HG02943 (cell line): ENCODE data around the gene CR1.
"Not testable (repeated sequence)": the region's sequence is repeated elsewhere in the genome, so short reads cannot be mapped to it uniquely, and the experiment has no call there.

Experiments
- ATAC-seq: cut with Tn5 transposase; IDR thresholded peaks from one replicate; pipeline ENCODE4 v1.9.1; 2021; ENCODE audit warnings: mild to moderate bottlenecking, low read depth, moderate library complexity; ENCODE audit not compliant: unreplicated experiment

Gene CR1

DNA sequence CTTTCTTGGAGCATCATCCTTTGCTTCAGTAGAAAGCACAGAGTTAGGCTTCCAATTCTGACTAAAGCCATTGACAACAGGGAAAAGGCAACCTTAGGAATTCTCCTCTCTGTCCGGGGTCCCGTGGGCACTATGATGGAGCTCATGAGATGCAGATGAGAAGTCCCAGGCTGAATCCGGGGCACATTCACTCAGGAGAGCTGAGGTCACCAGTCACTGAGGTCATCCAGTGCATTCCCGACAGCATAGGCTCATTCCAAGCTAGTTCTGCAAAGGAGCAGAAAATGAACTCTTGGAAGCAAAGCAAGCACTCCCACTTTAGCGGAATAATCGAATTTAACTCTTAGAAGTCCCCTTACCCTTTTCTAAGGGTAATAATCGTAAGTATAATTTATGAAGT is 6.8 kb downstream of the CR1 start:
- no peak for ATAC-seq

DNA sequence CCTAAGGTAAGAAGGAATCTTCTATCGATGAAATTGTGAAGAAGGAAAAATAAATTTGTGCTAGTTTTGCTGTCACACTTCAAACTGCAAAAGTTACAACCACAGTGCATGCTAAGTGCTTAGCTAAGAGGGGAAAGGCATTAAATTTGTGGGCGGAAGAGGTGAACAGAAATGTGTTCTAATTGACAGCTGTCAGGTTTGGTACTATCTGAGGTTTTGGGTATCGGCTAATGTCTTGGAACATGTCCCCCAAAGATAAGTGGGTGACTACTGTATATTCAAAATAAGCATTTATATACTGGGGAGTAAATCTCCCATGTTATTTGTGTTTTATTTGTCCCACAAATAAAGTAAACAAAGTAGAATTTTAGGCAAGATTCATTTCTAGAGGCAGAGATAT is 8.0 kb downstream of the CR1 start:
- ATAC-seq = no peak

- ATAC-seq = no peak
These were observed 8.5 kb downstream of the CR1 start for GRCh38 chr1:207504438-207504837.

DNA sequence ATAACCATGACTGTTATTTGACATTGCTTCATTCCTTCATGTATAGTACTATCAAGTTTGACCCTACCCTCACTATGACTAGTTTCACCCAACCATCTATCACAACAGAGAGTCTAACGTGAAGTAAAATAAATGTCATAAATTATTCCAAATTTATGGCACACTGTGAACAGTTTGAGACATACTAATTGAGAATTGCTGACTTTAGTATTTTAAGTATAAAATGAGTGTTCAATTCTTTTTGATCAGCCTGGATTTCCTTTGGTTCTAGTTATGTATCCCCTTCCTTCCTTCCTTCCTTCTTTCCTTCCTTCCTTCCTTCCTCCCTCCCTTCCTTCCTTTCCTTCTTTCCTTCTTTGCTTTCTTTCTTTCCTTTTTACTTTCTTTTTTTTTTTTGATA is 14.5 kb downstream of the CR1 start:
- ATAC-seq = no peak

DNA sequence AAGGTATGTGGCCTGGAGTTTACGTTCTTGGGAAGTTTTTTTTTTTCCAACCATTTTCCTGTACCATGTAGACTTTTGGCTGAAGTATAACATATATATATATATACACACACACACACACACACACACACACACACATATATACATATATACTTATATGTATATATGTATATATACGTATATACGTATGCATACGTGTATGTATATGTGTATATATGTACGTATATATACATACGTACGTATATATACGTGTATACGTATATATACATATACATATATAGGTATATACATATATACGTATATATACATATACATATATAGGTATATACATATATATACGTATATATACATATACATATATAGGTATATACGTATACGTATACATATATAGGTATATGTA is 18.9 kb downstream of the CR1 start:
- ATAC-seq = no peak

GRCh38 chr1:207516729-207517128 is 20.8 kb downstream of the CR1 start:
- ATAC-seq = no peak

- ATAC-seq = no peak
These were observed 22.8 kb downstream of the CR1 start for GRCh38 chr1:207518608-207519236.

- no peak for ATAC-seq
These were observed 23.8 kb downstream of the CR1 start for GRCh38 chr1:207519505-207520399.

GRCh38 chr1:207520400-207521345 is 24.7 kb downstream of the CR1 start:
- not testable (repeated sequence) for ATAC-seq

- not testable (repeated sequence) for ATAC-seq
These were observed 29.3 kb downstream of the CR1 start for GRCh38 chr1:207525239-207525638.

GRCh38 chr1:207528401-207528800 is 32.4 kb downstream of the CR1 start:
- ATAC-seq = not testable (repeated sequence)

- ATAC-seq = not testable (repeated sequence)
These were observed 40.3 kb downstream of the CR1 start for GRCh38 chr1:207536263-207536662.

DNA sequence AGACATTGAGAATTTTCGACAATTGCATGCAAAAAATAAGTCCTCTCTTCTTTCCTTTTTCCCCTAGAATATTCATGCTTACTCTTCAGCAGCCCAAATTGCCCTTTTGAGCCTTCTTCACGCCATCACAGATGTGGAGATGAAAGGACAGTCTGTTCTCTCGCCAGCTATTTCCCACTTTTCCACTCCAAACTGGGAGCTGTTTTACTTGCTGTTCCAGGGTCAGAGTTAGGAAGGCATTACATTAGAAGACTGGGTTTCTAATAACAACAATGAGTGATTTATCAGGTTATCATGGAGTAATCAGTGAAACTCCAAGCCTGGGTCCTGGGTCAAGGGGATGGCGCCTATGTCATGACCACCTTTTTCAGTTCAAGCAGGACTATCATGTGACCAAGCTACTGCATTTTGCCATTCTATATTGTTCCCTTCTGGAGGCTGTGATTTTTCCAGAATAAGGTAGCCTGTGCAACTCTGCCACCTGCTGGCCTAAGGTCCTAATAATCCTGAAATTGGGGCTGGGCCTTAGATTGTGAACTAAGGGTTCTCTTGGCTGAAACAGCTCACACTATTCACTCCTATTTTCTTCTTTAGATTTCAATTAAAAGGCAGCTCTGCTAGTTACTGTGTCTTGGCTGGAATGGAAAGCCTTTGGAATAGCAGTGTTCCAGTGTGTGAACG is 50.9 kb downstream of the CR1 start:
- ATAC-seq = not testable (repeated sequence)

DNA sequence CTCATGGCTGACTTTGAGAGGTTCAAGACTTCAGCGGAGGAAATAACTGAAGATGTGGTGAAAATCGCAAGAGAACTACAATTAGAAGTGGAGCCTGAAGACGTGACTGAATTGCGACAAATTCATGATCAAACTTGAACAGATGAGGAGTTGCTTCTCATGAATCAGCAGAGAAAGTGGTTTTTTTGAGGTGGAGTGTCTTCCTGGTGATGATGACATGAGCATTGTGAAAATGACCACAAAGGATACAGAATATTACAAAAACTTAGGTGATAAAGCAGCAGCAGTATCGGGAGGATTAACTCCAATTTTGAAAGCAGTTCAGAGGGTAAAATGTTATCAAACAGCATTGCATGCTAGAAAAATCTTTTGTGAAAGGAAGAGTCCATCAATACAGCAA is 58.9 kb downstream of the CR1 start:
- ATAC-seq = not testable (repeated sequence)

DNA sequence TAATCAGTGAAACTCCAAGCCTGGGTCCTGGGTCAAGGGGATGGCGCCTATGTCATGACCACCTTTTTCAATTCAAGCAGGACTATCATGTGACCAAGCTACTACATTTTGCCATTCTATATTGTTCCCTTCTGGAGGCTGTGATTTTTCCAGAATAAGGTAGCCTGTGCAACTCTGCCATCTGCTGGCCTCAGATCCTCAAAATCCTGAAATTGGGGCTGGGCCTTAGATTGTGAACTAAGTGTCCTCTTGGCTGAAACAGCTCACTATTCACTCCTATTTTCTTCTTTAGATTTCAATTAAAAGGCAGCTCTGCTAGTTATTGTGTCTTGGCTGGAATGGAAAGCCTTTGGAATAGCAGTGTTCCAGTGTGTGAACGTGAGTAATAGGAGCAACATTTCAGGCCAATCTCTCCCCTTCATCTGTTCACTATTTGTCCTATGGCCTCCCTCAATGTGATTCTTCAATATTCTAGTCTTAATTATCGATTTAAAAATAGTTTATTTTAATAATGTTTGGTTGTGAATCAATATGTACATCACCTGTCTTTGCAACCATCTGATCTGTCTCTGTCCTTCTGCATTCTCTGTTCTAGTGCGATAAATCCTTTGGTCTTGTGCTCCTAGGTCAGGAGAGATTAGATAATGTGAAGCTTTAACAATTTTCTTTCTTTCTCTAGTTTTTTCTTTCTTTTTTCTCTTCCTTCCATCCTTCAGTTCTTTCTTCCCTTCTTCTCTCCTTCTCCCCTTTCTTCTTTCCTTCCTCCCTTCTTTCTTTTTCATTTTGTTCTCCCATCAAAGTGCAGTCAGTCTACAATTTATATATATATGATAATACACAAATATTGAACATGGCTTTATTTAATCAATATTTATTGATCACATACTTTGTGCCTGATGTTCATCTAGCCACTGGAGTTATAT is 69.8 kb downstream of the CR1 start:
- ATAC-seq = no peak

GRCh38 chr1:207571926-207572325 is 76.0 kb downstream of the CR1 start:
- not testable (repeated sequence) for ATAC-seq

- not testable (repeated sequence) for ATAC-seq
These were observed 77.1 kb downstream of the CR1 start for GRCh38 chr1:207573074-207573473.

DNA sequence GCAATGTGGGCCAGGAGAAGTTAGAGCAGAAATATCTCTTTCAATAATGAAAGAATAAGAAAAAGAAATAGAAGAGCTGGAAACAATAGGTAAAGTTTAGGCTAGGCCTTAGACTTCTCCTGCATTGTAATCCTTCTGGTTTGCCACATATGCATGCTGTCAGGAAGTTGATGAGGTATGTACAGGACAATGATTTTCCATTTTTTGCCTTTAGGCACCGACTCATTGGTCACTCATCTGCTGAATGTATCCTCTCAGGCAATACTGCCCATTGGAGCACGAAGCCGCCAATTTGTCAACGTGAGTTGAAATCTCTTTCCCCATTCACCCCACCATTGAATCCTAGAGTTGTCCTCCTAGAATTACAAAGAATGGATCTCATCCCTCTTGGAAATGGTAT is 79.4 kb downstream of the CR1 start:
- not testable (repeated sequence) for ATAC-seq

GRCh38 chr1:207578796-207579435 is 83.0 kb downstream of the CR1 start:
- ATAC-seq = no peak
